ENCODE data around the gene MLX. TPM values are rescaled to one million over a fixed set of nuclear protein-coding genes. Genes with fewer than 3 reads are reported as not detected.

Gene MLX, protein sequence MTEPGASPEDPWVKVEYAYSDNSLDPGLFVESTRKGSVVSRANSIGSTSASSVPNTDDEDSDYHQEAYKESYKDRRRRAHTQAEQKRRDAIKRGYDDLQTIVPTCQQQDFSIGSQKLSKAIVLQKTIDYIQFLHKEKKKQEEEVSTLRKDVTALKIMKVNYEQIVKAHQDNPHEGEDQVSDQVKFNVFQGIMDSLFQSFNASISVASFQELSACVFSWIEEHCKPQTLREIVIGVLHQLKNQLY
- total RNA-seq: 69.6 and 71.3 TPM in 2 replicates

GRCh38 chr17:42566883-42567573 is at the start of gene MLX:
Gene MLX, plus strand, starts transcription at chr17:42567100. Its CDS starts 25 bp downstream, at chr17:42567125.
- intact Hi-C loops (cut with micrococcal nuclease): loop anchor here (1.0 kb wide), 2 partner anchors 10 to 431 kb away; partner anchors contain the start of genes PSMC3IP and RPL27

- intact Hi-C loops (cut with micrococcal nuclease): loop anchor here (1.0 to 5.0 kb wide), 5 partner anchors 10 to 195 kb away; partner anchors contain the start of gene ATP6V0A1
Measured at GRCh38 chr17:42517516-42517915, 49.4 kb upstream of the MLX start.

DNA sequence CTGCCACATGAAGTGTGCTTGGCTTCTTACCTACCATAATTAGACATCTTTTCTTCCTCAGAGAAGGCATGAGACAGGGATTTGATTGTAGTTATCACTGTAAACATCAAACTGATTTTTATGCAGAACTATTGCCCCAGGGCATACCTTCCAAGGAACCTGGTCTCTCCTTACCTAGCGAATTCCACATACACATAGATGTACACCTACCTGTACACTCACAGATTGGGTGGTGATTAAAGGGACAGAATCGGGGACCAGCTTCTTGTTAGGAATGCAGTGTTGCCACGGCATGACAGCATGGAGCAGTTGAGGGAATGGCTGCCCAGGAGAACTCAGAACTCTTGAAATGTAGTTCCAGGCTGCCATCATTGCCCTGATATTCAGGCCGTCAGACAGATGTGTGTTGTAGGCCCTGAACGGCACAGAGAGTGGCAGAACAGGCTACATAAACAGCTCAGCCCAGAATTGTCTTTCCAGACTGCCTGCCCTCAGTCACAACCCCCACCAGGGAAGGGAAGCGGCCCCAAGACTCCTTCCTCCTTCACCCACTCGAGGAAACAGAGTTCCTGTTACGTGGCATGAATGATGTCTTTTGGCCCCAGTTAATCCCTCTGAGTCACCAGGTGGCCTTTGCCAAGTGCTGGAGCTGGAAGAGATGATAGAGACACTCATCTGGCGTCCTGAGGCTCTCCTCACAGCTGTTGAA is 48.7 kb upstream of the MLX start:
- intact Hi-C loops (cut with micrococcal nuclease): loop anchor here (5.0 kb wide), 1 partner anchor 76 kb away; no protein-coding TSS in a partner anchor

GRCh38 chr17:42518755-42519545 is 48.0 kb upstream of the MLX start:
- intact Hi-C loops (cut with micrococcal nuclease): loop anchor here (5.0 kb wide), 1 partner anchor 77 kb away; no protein-coding TSS in a partner anchor

DNA sequence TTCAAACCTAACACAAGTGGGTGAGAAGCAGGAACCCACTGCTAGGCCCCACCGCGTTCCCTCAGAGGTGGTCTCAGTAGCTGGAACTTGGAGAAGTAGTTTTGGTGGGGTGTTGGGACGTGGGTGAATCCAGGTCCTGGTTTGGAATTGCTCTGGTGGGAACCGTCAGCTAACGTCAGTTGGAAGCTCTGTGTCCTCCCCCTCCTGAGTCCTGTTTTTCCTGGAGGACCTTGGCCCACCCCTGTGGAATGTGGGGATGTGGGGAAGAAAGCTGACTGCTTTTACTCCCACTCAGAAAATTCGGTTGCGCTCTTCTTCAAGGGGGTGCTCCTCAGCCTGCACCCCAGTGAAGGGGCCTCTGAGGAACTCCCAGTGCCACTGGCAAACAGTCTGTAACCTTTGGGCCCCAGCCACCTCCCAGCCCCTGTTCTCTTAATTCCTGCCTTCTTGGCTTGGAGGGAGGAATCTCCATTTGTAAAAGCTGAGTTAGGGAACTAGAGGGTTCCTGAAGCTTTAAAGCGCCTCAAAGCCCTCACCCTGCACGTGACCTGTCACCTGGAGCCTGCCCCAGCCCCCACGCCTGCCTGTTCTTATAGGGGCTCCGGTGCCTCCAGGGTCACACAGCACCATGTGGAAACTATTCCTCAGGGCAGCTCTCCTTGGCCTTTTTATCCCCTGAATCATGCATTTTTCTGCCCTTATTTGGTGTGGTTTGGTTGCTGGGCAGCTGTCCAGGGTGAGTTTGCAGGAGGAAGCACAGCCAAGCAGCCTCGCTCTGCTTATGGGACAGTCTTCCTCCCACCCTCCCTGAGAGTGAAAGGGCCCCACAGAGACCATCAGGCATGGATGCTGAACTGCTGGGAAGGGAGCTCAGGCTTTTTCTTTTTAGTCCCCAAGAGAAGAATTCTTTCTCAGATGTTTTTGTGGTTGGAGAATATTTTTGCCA is 47.1 kb upstream of the MLX start:
- intact Hi-C loops (cut with micrococcal nuclease): loop anchor here (5.0 kb wide), 1 partner anchor 78 kb away; no protein-coding TSS in a partner anchor

GRCh38 chr17:42520540-42520951 is 46.4 kb upstream of the MLX start:
- intact Hi-C loops (cut with micrococcal nuclease): no loop called here

- intact Hi-C loops (cut with micrococcal nuclease): no loop called here
Measured at GRCh38 chr17:42521036-42521435, 45.9 kb upstream of the MLX start.

GRCh38 chr17:42521666-42522262 is 45.1 kb upstream of the MLX start:
- intact Hi-C loops (cut with micrococcal nuclease): no loop called here

- intact Hi-C loops (cut with micrococcal nuclease): no loop called here
Measured at GRCh38 chr17:42522263-42522790, 44.6 kb upstream of the MLX start.

GRCh38 chr17:42522798-42523278 is 44.1 kb upstream of the MLX start:
- intact Hi-C loops (cut with micrococcal nuclease): no loop called here

GRCh38 chr17:42525221-42525620 is 41.7 kb upstream of the MLX start:
- intact Hi-C loops (cut with micrococcal nuclease): no loop called here

GRCh38 chr17:42526031-42526444 is 40.9 kb upstream of the MLX start:
- intact Hi-C loops (cut with micrococcal nuclease): no loop called here

DNA sequence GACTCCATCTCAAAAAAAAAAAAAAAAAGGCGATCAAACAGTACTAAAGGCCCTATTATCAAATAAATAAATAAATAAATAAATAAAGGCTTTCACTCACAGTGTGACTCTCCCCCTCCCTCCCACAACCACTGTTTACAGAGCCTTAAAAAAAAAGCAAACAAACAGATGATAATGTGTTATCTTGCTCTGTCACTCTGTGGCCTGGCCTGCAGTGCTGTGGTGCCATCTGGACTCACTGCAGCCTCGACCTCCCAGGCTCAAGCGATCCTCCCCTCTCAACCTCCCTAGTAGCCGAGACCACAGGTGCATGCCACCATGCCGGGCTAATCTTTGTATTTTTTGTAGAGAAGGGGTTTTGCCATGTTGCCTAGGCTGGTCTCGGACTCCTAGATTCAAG is 39.0 kb upstream of the MLX start:
- intact Hi-C loops (cut with micrococcal nuclease): loop anchor here (1.0 kb wide), 2 partner anchors 11 to 100 kb away; no protein-coding TSS in a partner anchor

GRCh38 chr17:42529061-42529460 is 37.8 kb upstream of the MLX start:
- intact Hi-C loops (cut with micrococcal nuclease): no loop called here

- intact Hi-C loops (cut with micrococcal nuclease): loop anchor here (10.0 kb wide), 1 partner anchor 346 kb away; the partner anchor contains the start of genes HCRT and KCNH4
Measured at GRCh38 chr17:42530952-42531454, 35.9 kb upstream of the MLX start.

GRCh38 chr17:42531455-42532354 is 35.2 kb upstream of the MLX start:
- intact Hi-C loops (cut with micrococcal nuclease): loop anchor here (10.0 kb wide), 1 partner anchor 347 kb away; the partner anchor contains the start of genes HCRT and KCNH4
